PC-3 (cell line): ENCODE data around the gene SMU1.

Experiments
- EZH2 ChIP-seq: fragments of 300-600 bp; sonication (generic); IDR thresholded peaks from one replicate; pipeline ENCODE4 v1.6.1; 2017; ENCODE audit warnings: antibody characterized with exemption, mild to moderate bottlenecking, low read length; ENCODE audit not compliant: unreplicated experiment
- EZH2phosphoT487 ChIP-seq: fragments of 300-600 bp; sonication (generic); IDR thresholded peaks from 2 replicates; pipeline ENCODE4 v1.6.1; 2018; ENCODE audit warnings: mild to moderate bottlenecking, antibody characterized with exemption, low read length, borderline replicate concordance
- TF ChIP-seq, protein P1 (sequence below): fragments of 300-600 bp; sonication (generic); conservative IDR thresholded peaks from 2 replicates; pipeline ENCODE4 v1.5.1; 2017; ENCODE audit warnings: antibody characterized with exemption, low read depth, mild to moderate bottlenecking, low read length

DNA sequence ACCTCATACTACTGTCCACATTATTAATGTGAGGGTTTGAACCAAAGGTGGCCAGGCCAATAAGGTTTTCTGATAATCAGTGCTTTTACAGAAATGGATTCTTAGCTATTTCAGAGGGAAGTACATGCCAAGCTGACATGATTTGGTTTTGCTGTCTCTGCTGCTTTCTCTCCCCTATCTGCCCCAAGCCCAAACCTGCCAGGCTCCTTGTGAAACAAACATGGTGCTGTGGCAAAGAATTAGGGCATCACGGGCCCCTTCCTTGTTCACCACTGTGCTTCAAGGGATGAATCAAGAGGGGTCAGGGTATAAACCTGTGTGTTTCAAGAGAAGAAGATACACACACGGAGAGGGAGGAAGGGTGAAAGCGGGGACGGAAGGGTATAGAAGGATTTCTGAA, 41.3 kb upstream of the SMU1 start:
- TF ChIP-seq, protein P1, sequence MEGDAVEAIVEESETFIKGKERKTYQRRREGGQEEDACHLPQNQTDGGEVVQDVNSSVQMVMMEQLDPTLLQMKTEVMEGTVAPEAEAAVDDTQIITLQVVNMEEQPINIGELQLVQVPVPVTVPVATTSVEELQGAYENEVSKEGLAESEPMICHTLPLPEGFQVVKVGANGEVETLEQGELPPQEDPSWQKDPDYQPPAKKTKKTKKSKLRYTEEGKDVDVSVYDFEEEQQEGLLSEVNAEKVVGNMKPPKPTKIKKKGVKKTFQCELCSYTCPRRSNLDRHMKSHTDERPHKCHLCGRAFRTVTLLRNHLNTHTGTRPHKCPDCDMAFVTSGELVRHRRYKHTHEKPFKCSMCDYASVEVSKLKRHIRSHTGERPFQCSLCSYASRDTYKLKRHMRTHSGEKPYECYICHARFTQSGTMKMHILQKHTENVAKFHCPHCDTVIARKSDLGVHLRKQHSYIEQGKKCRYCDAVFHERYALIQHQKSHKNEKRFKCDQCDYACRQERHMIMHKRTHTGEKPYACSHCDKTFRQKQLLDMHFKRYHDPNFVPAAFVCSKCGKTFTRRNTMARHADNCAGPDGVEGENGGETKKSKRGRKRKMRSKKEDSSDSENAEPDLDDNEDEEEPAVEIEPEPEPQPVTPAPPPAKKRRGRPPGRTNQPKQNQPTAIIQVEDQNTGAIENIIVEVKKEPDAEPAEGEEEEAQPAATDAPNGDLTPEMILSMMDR, result no peak
- TF ChIP-seq EZH2phosphoT487, result no peak
- no peak for TF ChIP-seq EZH2
